ENCODE data around the gene PPP1CA.
A peak's percentile ranks its signal among the peaks of the same experiment; 100 is the strongest.
"Not testable (repeated sequence)": the region's sequence is repeated elsewhere in the genome, so short reads cannot be mapped to it uniquely, and the experiment has no call there.

PPP1CA gene

DNA sequence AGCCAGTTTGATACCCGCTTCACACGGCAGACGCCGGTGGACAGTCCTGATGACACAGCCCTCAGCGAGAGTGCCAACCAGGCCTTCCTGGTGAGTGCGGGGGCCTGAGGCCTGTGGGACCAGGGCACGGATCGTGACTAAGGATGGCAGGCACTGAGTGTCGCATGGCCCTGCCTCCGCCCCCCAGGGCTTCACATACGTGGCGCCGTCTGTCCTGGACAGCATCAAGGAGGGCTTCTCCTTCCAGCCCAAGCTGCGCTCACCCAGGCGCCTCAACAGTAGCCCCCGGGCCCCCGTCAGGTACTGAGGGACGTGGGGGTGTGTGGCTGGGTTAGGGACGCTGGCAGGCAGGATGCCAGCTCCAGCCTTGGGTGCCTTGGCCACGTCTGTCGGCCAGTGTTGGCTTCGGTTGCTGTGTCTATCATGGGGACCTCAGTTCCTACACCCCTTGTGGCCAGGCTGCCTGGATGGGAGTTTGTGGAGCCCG, 32.8 kb upstream of the PPP1CA start:
- peak; percentile 86 for DNase-seq

DNA sequence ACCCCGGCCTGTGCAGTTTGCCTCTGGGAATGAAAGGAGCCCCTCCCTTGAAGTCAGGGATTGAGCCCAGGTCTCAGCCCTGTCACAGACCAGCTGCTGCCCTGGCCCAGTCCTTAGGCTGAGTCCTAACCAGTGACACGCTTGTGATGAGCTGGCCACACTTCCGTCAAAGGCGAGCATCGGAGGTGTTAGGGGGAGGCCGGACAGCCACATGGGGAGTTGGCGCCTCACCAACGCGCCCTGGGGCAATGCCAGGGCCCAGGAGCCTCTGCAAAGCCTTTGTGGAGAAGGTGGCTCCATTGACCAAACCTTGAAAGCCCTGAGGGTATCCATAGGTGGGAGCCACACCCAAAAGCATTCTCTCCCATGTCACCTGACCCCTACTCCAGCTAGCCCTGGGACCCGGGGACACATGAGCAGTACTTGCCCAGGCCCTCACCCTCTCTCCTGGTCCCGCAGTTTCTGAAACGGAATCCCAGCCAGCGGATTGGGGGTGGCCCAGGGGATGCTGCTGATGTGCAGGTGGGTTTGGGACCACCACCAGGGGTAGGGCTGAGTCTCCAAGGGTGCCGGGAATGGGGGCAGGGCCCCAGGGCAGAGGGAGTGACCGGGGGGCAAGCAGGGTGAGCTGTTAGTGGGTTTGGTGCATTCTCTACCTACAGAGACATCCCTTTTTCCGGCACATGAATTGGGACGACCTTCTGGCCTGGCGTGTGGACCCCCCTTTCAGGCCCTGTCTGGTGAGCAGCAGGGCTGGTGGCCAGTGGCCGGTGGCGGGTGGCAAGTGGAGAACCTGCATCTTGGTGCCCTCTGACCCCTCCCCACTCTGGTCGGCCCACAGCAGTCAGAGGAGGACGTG, 32.1 kb upstream of the PPP1CA start:
- peak; percentile 78 for DNase-seq

DNA sequence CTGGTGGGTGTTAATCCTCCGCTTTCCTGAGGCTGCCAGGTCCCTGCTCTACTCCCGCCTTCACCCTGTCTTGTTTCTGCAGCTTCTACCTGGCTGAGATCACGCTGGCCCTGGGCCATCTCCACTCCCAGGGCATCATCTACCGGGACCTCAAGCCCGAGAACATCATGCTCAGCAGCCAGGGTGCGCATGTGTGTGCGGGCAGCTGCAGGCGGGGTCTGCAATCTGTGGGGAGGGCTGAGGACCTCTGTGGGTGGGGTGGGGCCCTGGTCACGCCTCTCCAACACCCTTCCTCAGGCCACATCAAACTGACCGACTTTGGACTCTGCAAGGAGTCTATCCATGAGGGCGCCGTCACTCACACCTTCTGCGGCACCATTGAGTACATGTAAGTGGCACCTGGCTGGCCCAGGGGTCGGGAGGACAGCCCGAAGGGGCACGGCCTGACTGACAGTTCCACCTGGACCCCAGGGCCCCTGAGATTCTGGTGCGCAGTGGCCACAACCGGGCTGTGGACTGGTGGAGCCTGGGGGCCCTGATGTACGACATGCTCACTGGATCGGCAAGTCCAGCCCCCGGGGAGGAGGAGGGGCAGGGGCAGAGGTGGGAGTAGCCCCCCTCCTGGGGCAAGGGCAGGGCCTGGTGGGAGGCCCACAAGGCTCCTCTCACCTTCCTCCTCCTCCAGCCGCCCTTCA, 31.1 kb upstream of the PPP1CA start:
- DNase-seq = peak; percentile 61

DNA sequence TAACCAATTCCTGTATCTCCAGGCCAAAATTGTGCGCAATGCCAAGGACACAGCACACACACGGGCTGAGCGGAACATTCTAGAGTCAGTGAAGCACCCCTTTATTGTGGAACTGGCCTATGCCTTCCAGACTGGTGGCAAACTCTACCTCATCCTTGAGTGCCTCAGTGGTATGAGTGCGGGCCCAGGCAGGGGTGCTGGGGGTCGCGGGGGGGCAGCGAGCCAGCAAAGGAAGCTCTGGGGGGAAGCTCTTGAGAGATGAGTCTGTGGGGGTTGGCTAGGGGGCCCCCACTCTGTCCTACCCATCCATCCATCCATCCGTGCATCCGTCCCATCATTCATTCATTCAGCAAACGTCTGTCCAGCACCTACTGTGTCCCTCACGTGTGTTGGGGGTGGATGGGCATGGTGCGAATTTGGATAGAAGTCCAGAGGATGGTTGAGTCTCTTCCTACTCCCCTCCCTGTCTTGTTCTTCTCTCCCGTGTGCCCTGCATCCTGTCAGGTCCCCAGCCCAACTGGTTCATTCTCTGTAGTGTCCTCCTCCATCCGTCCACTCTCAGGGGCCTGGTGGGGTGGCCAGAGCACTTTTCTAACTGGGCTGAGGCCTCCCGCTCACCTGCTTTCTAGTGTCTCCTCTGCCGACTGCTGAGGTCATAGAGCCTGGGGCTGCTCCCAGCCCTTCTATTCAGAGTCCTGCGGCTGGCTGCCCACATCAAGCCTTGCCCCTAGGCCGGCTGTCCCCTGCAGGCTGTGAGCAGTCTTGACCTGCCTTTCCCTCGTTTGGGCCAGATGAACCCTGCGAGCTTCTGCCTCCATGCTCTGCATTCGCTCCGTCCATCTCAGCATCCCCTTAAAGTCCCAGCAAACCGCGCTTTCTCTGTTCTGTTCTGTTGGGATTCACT, 29.9 kb upstream of the PPP1CA start:
- no peak for DNase-seq

DNA sequence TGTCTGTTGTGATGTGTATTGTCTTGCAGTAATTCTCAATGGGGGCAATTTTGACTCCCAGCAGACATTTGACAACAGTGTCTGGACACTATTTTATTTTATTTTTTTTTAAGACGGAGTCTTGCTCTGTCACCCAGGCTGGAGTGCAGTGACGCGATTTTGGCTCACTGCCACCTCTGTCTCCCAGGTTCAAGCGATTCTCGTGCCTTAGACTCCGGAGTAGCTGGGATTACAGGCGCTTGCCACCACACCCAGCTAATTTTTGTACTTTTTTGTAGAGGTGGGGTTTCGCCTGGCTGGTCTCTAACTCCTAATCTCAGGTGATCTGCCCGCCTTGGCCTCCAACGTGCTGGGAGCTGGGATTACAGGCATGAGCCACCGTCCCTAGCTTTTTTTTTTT, 28.1 kb upstream of the PPP1CA start:
- DNase-seq = no peak

DNA sequence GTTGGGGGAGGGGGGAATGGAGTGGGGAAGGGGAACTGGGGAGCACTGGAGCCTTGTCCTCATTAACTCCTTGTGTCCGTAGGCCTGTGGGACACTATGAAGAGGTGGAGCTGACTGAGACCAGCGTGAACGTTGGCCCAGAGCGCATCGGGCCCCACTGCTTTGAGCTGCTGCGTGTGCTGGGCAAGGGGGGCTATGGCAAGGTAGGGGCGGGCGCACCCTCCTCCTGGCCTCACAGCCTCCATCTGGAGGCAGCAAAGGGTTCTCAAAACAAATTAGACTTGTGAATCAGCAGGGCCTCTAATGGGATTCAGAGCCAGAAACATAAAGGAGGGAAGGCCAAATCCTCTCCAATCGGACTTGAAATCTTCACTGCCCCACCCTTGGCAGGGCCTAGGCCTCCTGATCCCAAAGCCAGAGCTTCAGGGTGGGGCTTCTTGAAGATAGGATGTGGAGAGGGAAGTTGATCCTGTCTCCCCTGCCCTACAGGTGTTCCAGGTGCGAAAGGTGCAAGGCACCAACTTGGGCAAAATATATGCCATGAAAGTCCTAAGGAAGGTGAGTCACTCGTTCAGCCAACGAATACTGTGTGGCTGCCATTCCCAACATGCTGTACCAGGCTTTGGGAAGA, 27.5 kb upstream of the PPP1CA start:
- no peak for DNase-seq

DNA sequence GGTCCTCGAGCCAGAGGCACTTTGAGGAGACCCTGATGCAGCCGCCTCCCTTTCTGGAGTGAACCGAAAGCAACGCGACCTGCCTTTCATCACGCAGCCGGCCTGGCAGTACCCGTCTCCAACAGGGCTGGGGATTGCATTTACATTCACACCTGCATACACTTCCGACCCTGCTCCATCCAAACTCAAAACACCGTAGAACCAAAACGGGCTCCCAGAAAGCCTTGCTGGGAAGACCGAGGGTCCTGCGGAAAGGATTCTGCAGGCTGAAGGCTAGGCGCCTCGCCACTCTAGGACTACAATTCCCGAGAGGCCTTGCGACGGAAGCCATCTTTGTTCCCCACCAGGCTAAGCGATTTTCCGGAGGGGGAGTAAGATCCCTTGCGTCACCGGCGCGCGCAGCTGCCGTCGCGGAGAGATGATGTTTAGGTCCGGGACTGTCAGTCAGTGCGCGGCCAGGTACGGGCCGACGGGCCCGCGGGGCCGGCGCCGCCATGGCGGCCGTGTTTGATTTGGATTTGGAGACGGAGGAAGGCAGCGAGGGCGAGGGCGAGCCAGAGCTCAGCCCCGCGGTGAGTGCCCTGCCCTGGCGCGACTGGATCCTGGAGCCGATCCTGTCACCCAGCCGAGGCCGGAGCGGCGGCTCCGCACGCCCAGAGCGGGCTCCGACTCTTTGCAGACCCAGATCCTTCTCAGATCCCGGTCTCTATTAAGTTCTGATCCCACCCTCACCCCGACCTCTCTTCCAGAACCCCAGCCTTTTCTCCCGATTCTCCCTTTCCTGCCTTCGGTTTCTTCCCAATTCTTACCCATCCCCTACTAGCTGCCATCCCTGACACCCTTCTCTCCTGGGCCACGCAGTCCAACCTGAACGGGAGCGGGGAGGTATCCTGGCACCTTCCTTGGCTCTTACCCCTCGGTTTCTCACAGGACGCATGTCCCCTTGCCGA, 26.7 kb upstream of the PPP1CA start, which contains the start of gene RPS6KB2:
Gene RPS6KB2 (plus strand): TSS at position 443 of the 950 bp plus-strand sequence. CDS start 52 bp downstream, at position 495.
- peak; percentile 100 for DNase-seq

DNA sequence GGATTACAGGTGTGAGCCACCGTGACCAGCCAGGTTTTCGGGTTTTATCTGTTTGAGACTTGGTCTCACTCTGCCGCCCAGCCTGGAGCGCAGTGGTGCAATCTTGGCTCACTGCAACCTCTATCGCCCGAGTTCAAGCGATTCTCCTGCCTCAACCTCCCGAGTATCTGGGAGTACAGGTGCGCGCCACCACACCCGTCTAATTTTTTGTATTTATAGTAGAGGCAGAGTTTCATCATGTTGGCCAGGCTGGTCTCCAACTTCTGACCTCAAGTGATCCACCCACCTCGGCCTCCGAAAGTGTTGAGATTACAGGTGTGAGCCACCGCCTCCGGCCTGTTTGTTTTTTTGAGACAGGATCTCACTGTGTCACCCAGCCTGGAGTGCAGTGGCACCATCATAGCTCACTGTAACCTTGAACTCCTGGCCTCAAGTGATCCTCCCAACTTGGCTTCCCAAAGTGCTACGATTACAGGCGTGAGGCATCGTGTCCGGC, 25.8 kb upstream of the PPP1CA start:
- DNase-seq = not testable (repeated sequence)

DNA sequence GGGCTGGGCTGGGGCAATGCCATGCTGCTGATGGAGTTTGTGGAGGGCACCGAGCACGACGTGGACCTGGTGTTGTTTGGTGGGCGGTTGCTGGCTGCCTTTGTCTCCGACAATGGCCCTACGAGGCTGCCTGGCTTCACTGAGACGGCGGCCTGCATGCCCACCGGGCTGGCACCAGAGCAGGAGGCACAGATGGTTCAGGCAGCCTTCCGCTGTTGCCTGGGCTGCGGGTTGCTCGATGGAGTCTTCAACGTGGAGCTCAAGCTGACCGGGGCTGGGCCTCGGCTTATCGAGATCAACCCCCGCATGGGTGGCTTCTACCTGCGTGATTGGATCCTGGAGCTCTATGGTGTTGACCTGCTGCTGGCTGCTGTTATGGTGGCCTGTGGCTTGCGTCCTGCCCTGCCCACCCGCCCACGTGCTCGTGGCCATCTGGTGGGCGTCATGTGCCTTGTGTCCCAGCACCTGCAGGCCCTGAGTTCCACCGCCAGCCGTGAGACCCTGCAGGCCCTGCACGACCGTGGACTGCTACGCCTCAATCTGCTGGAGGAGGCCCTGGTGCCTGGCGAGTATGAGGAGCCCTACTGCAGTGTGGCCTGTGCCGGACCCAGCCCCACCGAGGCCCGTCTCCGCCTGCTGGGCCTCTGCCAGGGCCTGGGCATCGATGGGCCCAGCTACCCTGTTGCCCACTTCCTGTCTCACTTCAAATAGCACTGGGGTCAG, 22.4 kb upstream of the PPP1CA start:
- DNase-seq = no peak

DNA sequence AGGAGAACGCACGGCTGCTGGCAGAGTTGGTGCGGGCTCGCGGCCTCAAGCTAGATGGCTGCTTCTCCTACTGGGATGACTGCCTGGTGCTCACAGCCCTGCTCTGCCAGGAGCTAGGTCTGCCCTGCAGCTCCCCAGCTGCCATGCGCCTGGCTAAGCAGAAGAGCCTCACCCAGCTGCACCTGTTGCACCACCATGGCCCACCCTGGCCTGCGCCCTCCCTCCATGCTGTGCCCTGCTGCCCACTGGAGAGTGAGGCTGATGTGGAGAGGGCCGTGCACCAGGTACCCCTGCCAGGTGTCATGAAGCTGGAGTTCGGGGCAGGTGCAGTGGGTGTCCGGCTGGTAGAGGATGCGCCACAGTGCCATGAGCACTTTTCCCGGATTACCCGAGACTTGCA, 21.8 kb upstream of the PPP1CA start:
- DNase-seq = no peak

DNA sequence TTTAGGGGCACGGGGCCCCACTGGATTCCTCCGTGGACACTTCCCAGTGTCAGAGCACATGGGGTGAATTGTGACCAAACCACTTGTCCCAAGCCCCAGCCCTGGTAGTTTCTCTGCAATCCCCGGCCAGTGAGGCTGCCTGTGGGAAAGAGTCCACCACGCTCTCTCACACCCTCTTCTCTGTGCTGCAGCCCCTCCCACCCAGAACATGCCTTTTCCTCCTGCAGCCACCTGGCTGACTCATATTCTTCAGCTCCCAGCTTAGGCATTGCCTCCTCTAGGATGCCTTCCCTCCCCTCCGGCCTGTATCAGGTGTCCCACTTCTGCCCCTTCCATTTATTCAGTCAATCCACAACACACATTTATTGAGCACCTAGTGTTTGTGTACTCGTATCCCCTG, 21.2 kb upstream of the PPP1CA start:
- no peak for DNase-seq

DNA sequence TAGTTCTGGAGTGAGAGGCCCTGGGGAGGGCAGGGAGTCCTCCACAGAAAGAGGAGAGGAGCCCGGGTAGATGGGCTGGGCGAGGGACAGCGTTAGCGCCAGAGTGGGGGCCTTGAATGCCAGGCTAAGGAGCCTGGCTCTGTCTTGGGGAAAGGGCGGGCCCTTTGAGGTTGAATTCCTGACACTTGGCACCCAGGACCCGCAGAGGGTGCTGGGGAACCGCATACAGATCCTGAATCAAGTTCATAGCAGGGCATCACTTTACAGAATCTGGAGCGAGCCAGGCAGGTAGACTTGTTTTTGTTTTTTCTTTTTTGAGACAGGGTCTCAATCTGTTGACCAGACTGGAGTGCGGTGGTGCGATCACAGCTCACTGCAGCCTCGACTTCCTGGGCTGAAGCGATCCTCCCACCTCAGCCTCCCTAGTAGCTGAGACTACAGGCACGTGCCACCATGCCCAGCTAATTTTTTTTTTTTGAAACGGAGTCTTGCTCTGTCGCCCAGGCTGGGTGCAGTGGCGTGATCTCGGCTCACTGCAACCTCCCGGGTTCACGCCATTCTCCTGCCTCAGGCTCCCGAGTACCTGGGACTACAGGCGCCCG, 19.9 kb upstream of the PPP1CA start:
- DNase-seq = no peak

DNA sequence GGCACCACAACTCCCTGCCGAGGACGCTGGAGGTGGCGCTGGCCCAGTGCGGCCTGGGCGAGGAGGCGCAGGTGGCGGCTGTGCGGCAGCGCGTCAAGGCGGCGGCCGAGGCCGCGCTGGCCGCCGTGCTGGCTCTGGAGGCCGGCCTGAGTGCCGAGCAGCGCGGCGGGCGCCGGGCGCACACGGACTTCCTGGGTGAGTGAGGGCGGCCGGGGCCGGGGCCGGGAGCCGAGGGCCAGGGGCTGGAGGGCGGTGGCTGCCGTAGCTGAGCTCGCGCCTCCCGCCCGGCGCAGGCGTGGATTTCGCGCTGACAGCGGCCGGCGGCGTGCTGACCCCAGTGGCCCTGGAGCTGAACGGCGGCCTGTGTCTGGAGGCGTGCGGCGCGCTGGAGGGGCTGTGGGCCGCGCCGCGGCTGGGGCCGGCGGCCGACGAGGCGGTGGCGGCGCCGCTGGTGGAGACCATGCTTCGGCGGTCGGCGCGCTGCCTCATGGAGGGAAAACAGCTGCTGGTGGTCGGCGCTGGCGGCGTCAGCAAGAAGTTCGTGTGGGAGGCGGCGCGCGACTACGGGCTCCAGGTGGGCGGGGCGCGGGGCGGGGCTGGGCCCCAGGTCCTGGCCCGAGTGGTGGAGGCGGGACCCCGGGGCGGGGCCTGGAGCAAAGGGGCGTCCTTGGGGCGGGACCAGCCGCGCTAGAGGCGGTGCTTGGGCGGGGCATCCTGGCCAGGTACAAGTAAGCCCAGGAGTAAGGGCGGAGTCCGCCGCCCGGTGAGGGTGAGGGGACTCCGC, 19.2 kb upstream of the PPP1CA start:
- peak; percentile 100 for DNase-seq

DNA sequence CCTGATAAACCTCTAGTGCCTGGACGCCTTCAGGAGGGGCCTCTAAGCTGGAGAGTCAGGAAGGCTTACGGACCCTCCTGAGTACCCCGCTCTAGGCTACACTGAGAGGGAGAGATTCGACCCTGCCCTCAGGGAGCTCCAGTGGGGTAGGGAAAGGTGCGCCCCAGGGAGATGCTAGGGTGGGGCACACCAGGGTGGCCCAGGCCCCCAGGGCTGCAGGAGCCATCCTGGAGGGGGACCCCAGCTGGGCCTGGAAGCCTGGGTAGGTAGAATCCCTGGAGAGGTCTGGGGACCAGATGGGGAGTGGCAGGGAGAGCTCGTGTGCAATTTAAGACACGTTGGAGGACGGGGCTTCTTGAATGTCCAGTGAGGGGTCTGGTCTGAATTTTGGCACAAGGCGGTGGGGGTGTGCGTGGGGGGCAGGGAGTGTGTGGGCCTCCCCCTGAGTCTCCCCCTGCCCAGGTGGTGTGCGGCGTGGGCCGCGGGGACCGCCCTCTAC, 18.5 kb upstream of the PPP1CA start:
- peak; percentile 82 for DNase-seq

DNA sequence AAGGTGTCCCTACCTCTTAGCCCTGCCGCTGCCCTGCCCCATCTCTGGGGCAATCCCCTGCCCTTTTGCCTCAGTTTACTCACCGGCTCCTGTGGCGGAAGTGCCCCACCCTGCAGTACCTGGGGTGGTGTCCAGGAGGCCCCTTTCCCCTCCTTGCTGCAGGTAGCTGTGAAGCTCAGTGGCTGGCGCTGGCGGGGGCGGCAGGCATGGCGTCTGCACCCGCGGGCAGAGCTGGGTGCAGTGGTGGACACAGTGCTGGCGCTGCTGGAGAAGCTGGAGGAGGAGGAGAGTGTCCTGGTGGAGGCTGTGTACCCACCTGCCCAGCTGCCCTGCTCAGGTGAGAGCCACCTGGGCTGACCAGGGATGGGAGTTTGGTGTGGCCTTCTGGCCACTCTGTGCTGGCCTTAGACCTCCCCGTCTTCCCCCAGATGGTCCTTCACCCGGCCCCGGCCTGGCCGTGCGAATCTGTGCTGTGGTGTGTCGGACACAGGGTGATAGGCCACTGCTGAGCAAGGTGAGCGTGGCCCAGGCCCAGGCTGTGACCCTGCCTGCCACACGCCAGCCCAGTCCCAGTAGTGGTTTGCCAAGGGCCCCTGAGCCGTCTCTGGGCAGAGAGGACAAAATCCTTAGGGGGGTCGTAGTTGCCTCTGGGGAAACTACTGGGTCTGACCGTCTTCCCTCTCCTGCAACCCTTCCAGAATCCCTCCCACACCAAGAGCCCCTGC, 17.8 kb upstream of the PPP1CA start:
- no peak for DNase-seq

DNA sequence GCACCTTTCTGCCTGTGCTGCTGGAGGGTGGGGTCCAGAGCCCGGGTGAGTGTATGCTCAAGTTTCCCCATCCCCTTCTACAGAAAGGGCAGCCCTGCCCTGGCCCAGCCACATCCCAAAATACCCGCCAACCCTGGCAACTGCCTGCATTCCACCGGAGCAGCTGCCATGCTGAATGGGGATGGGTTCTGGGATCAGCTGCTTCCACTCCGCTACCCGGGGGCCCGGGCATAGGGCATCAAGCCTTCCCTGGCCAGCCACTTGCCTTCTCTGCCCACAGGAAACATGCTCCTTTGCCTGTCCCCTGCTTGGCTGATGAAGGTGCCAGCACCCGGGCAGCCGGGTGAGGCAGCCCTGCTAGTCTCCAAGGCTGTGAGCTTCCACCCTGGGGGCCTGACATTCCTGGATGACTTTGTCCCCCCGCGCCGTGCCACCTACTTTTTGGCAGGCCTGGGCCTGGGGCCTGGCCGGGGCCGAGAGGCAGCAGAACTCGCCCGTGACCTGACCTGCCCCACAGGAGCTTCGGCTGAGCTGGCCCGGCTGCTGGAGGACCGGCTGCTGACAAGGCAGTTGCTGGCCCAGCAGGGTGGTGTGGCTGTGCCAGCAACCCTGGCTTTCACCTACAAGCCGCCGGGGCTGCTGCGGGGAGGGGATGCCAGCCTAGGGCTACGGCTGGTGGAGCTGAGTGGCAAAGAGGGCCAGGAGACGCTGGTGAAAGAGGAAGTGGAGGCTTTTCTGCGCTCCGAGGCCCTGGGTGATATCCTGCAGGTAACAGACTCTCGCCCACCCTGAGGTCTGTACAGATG, 17.0 kb upstream of the PPP1CA start:
- peak; percentile 77 for DNase-seq

DNA sequence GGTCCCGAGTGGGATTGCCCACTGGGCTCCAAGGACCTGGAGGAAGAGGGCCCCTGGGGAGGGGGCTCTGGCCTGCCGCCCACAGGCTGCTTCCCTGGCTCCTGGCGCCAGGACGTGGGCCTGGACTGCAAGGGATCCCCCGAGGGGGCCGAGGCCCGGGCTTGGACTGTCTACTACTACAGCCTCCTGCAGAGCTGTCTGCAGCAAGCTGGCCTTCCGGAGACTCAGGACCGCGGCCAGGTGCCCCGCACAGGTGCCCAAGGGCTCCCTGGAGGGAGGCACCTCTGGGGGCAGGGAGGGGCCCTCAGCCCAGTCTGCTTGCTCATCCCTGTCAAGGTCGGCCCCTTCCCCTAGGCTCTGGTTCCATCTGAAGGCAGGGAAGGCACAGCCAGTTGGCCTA, 15.8 kb upstream of the PPP1CA start:
- no peak for DNase-seq
